Lung (tissue), 12 donors: Measurements from ENCODE around the gene STARD3NL. TPM values are rescaled to one million over a fixed set of nuclear protein-coding genes. Genes with fewer than 3 reads are reported as not detected.

Experiments used
- ATAC-seq: fragments of 200-7000 bp; cut with Tn5 transposase; one replicate; pipeline ENCODE4 v1.9.1; 2020; ENCODE audit warnings: moderate number of reproducible peaks; ENCODE audit not compliant: insufficient read depth, low FRiP score
- DNase-seq, 3 donors: peaks; one replicate each; pipeline ENCODE4 v3.0.0-alpha.2; 2013 to 2017
- H3K27ac ChIP-seq, 2 donors: one replicate each; pipeline ENCODE4 v1.5.1; 2013; ENCODE audit warnings: mild to moderate bottlenecking in 2 of 2, moderate library complexity in 2 of 2, control low read depth in 1 of 2, inconsistent platforms in 1 of 2, low read depth in 1 of 2, low read length in 1 of 2
- H3K27me3 ChIP-seq, 3 donors: one replicate each; pipeline ENCODE4 v1.5.1; 2013; ENCODE audit warnings: low read length in 2 of 3; ENCODE audit not compliant: control insufficient read depth in 3 of 3, insufficient read depth in 3 of 3
- H3K36me3 ChIP-seq, 4 donors: one replicate each; pipeline ENCODE4 v1.5.1; 2013; ENCODE audit warnings: low read length in 4 of 4, mild to moderate bottlenecking in 1 of 4, moderate library complexity in 1 of 4; ENCODE audit not compliant: control insufficient read depth in 4 of 4, insufficient read depth in 4 of 4
- H3K4me1 ChIP-seq, 5 donors: one replicate each; pipeline ENCODE4 v1.5.1; 2013; ENCODE audit warnings: low read length in 5 of 5, mild to moderate bottlenecking in 2 of 5, moderate library complexity in 1 of 5; ENCODE audit not compliant: control insufficient read depth in 5 of 5, insufficient read depth in 5 of 5
- H3K4me3 ChIP-seq: one replicate; pipeline ENCODE4 v1.5.1; 2013; ENCODE audit warnings: mild to moderate bottlenecking, control low read depth, moderate library complexity
- H3K9ac ChIP-seq, 2 donors: one replicate each; pipeline ENCODE4 v1.5.1; 2013; ENCODE audit warnings: low read length in 2 of 2, control low read depth in 1 of 2; ENCODE audit not compliant: insufficient read depth in 1 of 2
- H3K9me3 ChIP-seq, 4 donors: one replicate each; pipeline ENCODE4 v1.5.1; 2013; ENCODE audit warnings: low read length in 3 of 4, mild to moderate bottlenecking in 1 of 4, moderate library complexity in 1 of 4; ENCODE audit not compliant: control insufficient read depth in 4 of 4, insufficient read depth in 3 of 4
- WGBS, 2 donors: extraction: QIAGEN DNeasy Blood & Tissue Kit; methylation state at CpG; one replicate each; pipeline ENCODE4 v1.1.7; 2013; 5-methylcytosine and 5-hydroxymethylcytosine counted together
- polyA plus RNA-seq, 2 donors: library from polyadenylated mRNA; stranded (reverse); fragments of 200-250 nt; gene quantifications; one replicate each; pipeline ENCODE4 v1.2.1, GENCODE V29; 2013
- total RNA-seq, 2 donors: library from RNA; depleted of rRNA in 1 of 2; stranded (reverse); fragments of >200 nt in 1 of 2; gene quantifications; one replicate each; pipeline ENCODE4 v1.2.1, GENCODE V29; 2014 to 2021
- TF ChIP-seq, protein P1 (sequence below): IDR thresholded peaks from 2 replicates; pipeline ENCODE4 v1.5.1; 2012; ENCODE audit warnings: mild to moderate bottlenecking; ENCODE audit errors: control extremely low read depth, extremely low read depth
- donor health status: control.
- donor health status: control.
- donor health status: Bipolar disorder and iron deficiency.
- donor health status: healthy.
- donor health status: DM: yes; HTN: yes; CAD: no.

The STARD3NL gene
- total and polyA plus RNA-seq, 4 donors: 33.6 to 87.1 (median 60.3) TPM

DNA sequence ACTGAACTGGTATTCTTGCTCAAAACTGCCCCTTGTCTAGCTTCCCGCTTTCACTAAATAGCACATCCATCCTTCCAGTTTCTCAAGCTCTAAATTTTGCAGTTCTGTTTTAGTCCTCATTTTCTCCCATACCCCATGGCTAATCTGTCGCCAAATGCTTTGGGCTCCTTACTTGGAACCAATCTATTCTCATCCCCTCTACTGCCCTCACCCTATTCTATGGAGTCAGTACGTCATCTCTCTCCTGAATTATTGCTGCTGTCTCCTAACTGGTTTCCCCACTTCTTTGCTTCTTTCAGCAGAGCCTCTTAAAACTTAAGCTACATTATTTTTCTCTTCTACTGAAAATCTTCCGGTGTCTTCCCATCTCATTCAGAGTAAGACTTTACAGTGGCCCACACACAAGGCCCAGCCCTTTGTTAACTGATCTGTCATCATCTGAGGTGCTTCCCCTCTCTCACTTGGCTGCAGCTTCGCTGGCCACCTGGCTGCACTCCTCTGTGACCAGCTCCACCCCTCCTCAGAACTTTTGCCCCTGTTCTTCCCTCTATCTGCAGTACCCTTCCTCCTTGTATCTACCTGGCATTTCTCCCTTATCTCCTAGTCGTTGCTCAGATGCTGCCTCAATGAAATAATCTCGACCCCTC lies 9.9 kb downstream of the STARD3NL start:
- no peak overlapping the region for H3K9ac ChIP-seq
- H3K27me3 ChIP-seq: no peaks in the 10 kb centered on the region
- peaks cover 0 to 23% (median 0%) of the 10 kb centered on the region in 5 donors for H3K4me1 ChIP-seq
- WGBS, 2 donors: 70 to 82% methylated on average over 7 of the region's 7 CpGs
- no peak overlapping the region for H3K4me3 ChIP-seq
- no peak for ATAC-seq
- TF ChIP-seq, protein P1, sequence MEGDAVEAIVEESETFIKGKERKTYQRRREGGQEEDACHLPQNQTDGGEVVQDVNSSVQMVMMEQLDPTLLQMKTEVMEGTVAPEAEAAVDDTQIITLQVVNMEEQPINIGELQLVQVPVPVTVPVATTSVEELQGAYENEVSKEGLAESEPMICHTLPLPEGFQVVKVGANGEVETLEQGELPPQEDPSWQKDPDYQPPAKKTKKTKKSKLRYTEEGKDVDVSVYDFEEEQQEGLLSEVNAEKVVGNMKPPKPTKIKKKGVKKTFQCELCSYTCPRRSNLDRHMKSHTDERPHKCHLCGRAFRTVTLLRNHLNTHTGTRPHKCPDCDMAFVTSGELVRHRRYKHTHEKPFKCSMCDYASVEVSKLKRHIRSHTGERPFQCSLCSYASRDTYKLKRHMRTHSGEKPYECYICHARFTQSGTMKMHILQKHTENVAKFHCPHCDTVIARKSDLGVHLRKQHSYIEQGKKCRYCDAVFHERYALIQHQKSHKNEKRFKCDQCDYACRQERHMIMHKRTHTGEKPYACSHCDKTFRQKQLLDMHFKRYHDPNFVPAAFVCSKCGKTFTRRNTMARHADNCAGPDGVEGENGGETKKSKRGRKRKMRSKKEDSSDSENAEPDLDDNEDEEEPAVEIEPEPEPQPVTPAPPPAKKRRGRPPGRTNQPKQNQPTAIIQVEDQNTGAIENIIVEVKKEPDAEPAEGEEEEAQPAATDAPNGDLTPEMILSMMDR: no peak
- no peak overlapping the region for H3K27ac ChIP-seq
- peaks cover 0 to 4% (median 0%) of the 10 kb centered on the region in 4 donors for H3K36me3 ChIP-seq
- no peak for DNase-seq
- peaks cover 0 to 5% (median under 1%) of the 10 kb centered on the region in 4 donors for H3K9me3 ChIP-seq

- no peaks in the 10 kb centered on the region for H3K27me3 ChIP-seq
- peaks cover 0 to 5% (median under 1%) of the 10 kb centered on the region in 4 donors for H3K9me3 ChIP-seq
- ATAC-seq (no peak), DNase-seq (no peak)
- H3K9ac ChIP-seq: no peak overlapping the region
- H3K4me3 ChIP-seq: no peak overlapping the region
- peaks cover 0 to 4% (median 0%) of the 10 kb centered on the region in 4 donors for H3K36me3 ChIP-seq
- TF ChIP-seq, protein P1: no peak
- WGBS, 2 donors: 80% methylated on average over 4 of the region's 4 CpGs
- H3K27ac ChIP-seq: no peak overlapping the region
- peaks cover 0 to 23% (median 0%) of the 10 kb centered on the region in 5 donors for H3K4me1 ChIP-seq
Measured at GRCh38 chr7:38189231-38189938, 11.3 kb downstream of the STARD3NL start.

- ATAC-seq: no peak
Measured at GRCh38 chr7:38190011-38190410, 12.0 kb downstream of the STARD3NL start.

More at GRCh38 chr7:38190011-38190410, 12.0 kb downstream of the STARD3NL start:
- TF ChIP-seq, protein P1: no peak
- H3K4me1 ChIP-seq: peaks cover 0 to 23% (median 0%) of the 10 kb centered on the region in 5 donors
- no peak overlapping the region for H3K9ac ChIP-seq
- H3K9me3 ChIP-seq: peaks cover 0 to 5% (median under 1%) of the 10 kb centered on the region in 4 donors
- no peaks in the 10 kb centered on the region for H3K27me3 ChIP-seq
- no peak for DNase-seq
- no peak overlapping the region for H3K27ac ChIP-seq
- peaks cover 0 to 4% (median 0%) of the 10 kb centered on the region in 4 donors for H3K36me3 ChIP-seq
- H3K4me3 ChIP-seq: no peak overlapping the region
